Myocyte (in vitro differentiated cells): ENCODE data around the gene DNAH14. TPM values are rescaled to one million over a fixed set of nuclear protein-coding genes. Genes with fewer than 3 reads are reported as not detected.
A peak's percentile ranks its signal among the peaks of the same experiment; 100 is the strongest.

Experiments used
- DNase-seq: peaks from one replicate; pipeline ENCODE4 v3.0.0-alpha.2; 2012; ENCODE audit warnings: low read depth
- total RNA-seq: library from RNA; depleted of rRNA; stranded (reverse); fragments of >200 nt; gene quantifications from 2 replicates; pipeline ENCODE4 v1.2.3, GENCODE V29; 2014

Gene DNAH14
- total RNA-seq, 1 donor from 2014 or later = 10.1 TPM

- DNase-seq = peak; percentile 33
Observed at GRCh38 chr1:225426395-225427234, 497.1 kb downstream of the DNAH14 start.

GRCh38 chr1:225427235-225428067, 498.0 kb downstream of the DNAH14 start, which contains the start of gene LBR:
Gene LBR (minus strand): TSS chr1:225428038. CDS start chr1:225424075, 3,963 bp downstream.
- peak; percentile 58 for DNase-seq

DNA sequence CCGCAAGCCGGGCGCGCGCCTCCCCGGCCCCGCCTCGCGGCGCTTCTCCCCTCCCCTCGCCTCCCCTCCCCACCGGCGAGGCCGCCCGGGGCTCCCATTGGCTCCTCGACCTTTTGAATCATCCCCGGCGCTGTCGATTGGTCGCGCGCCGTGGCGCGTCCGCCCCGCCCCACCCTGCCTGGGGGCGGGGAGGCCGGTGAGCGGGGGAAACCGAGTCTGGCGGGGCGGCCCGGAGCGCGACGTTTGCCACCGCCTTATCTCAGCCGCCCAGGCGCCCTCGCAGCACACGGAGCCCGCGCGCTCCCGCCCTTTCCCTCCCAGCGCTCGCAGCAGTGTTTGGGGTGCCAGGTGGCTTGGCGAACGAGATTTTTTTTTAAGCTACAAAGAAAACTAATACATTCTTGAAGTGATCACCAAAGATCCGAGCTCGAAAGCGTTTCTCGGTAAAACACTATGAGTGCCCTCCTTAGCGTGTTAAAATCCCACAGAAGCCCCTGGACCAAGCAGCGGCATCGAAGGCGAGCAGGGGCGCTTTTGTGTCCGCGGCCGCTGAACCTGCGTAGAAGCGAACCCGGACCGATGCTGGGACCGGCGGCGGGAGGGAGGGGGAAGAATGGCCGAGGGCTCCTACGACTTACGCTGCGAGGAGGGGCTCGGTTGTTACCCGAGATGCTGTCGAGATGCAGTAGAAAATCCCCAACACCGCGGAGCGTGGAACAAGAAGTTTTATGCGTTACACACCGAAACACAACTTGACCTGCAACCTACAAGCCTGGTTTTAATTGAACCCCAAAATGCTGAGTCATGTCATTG, 498.8 kb downstream of the DNAH14 start:
- peak; percentile 93 for DNase-seq

DNA sequence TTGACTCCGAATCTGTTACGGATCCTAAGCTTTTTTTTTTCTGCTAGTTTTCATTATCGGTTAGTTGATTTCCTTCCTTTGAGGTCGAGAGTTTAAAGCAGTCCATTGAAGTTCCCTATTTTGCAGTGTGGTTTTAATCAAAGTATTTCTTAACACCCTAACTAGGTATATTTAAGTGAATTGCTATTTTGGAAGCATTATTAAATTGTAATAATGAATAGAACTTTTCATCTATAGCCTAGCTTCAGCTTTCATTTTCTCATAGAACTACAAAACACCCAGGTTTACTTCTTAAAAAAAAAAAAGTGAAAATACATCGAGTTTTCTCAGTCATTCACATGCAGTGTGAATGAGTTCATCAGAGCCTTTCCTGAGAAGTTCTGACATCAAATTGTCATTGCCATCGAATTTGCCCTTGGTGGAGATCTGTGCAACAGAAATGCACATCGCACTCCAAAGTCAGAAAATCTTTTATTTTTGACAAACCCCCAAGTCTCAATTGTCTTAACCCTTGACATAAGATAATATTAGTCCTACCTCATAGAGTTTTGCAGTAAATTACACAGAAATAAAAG, 499.5 kb downstream of the DNAH14 start:
- DNase-seq = peak; percentile 3

- no peak for DNase-seq
Observed at GRCh38 chr1:225430301-225430700, 500.8 kb downstream of the DNAH14 start.

DNA sequence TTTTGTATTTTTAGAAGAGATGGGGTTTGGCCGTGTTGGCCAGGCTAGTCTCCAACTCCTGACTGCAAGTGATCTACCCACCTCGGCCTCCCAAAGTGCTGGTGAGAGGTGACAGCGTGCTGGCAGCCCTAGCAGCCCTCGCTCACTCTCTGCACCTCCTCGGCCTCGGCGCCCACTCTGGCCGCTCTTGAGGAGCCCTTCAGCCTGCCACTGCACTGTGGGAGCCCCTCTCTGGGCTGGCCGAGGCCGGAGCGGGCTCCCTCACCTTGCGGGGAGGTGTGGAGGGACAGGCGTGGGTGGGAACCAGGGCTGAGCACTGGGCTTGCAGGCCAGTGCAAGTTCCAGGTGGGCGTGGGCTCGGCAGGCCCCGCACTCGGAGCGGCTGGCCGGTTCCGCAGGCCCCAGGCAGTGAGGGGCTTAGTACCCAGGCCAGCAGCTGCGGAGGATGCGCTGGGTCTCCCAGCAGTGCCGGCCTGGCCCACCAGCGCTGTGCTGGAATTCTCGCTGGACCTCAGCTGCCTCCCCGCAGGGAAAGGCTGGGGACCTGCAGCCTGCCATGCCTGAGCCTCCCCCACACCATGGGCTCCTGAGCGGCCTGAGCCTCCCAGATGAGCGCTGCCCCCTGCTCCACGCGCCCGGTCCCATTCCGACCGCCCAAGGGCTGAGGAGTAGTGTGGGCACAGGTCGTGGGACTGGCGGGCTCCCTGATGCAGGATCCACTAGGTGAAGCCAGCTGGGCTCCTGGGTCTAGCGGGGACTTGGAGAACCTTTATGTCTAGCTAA, 501.8 kb downstream of the DNAH14 start:
- DNase-seq = no peak

DNA sequence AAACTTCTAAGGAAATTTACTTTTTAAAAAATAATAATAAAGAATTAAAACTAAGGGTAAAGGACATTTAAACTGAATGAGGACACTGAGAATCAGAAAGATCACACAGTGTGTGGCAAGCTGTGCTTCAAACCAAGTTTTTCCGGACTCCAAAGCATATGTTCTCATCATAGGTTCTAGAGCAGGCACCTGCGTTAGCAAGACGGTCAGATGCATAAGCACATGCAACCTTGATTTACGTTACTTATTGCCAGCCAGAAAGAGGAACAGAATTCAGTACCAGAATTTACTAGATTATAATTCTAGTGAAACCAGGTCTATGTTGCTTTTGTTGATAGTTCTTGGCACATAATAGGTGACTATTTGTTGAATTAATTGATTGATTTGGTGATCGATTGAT, 504.6 kb downstream of the DNAH14 start:
- DNase-seq = no peak

GRCh38 chr1:225435076-225435475, 505.6 kb downstream of the DNAH14 start:
- DNase-seq = no peak

DNA sequence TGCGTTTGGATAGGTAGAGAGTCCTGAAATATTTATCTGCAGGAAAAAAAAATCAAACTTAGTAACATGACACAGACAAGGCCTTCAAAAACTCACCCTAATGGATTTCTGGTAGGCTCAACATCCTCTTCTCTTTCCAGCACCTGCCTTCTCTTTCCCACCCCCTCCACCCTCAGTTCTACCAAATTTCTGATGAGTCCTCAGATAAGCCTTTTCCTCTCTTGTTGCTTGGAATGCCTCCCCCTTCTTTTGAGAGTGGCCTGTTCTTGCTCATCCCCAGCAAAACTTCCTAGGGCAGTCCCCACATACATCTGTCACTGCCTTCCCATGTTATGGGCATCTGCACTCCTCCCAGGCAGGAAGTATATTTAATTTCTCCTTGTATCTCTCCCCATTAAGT, 506.0 kb downstream of the DNAH14 start:
- DNase-seq = no peak

- DNase-seq = no peak
Observed at GRCh38 chr1:225435957-225436392, 506.5 kb downstream of the DNAH14 start.

- DNase-seq = peak; percentile 28
Observed at GRCh38 chr1:225437710-225438437, 508.4 kb downstream of the DNAH14 start.

DNA sequence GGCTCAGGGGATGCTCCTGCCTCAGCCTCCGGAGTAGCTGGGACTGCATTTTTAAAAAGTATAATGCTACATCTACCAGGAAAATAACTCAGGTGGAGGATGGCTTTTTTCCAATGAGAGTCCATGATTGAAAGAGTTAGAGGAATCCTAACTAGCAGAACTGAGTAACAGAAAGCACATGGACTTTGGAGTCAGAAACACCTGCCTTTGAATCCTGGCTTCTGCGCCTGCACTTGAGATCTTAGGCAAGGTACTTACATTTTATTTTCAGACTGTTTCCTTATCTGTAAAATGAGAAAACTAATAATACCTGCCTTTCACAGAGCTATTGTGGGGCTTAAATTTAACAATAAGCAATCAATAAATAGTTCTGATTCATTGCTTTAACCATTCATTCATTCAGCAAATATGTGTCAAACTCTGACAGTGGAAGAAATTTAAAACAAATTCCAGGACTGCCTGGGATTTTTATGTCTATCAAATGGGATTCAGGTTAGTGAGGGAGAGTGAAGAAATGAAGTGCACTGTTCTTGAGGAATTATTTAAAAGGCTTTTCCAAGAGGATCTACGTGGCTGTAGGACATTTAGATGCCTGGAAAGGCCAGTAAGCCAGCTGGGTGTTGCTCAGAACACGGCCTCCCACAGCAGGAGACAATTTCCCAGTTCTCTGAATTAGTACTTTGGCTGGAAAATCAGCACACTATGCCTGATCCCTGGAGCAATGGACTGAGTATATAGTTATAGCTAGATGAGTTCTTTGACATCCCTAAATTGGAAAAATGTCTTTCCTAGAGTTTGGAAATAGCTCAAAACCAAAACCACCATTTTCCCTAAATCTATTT, 511.1 kb downstream of the DNAH14 start:
- no peak for DNase-seq

DNA sequence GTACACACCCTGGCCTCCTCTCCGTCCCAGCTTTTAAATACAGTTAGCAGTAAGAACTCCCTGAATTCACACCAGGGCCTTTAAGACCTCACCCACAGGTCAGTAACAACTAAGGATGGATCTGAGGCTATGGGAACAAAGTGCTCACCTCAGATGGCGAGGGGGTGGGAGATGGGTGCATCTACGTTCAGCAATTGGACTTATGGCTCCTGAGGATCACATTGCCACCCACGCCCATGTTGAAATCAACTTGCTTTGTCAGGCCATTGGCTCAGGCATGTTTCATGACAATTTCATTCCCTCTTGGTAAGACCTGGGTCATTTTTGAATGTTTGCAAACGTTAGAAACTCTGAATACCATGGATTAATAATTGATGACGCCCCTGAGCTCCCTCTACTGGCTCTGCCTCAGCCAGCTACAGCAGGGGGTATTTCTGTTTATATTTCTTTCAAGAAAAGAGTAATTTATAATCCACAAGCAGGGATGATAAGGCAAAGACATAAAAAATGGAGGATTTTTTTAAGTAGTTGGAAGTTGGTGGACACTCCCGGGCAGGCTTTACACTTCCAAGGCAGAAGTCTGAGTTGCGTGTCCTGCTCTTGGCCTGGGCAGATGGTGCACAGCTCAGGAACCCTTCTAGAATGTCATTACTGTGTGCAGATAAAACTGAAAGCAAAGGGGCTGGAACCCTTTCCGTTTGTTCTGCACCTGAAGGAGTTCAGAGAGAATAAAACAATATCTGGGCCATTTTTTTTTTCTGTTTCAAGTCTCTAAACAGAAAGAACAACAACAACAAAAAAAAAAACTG, 512.0 kb downstream of the DNAH14 start:
- DNase-seq = no peak

DNA sequence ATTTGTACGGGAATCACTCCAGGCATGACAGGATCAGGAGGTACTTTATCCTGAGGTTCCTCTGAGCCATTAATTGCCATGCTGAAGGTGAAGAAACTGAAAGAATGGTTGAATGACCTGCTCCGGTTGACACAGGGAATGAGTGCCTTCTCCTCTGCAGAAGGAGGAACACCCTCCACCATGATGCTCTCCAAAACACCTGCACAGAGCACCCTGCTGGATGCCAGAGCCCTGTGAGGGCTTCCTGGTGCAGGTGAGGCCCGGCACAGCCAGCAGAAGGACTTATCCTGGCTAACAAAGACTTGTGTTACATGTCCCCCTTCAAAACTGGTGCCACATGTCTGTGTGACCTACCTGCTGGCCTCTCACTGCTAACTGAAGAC, 512.6 kb downstream of the DNAH14 start:
- DNase-seq = no peak

DNA sequence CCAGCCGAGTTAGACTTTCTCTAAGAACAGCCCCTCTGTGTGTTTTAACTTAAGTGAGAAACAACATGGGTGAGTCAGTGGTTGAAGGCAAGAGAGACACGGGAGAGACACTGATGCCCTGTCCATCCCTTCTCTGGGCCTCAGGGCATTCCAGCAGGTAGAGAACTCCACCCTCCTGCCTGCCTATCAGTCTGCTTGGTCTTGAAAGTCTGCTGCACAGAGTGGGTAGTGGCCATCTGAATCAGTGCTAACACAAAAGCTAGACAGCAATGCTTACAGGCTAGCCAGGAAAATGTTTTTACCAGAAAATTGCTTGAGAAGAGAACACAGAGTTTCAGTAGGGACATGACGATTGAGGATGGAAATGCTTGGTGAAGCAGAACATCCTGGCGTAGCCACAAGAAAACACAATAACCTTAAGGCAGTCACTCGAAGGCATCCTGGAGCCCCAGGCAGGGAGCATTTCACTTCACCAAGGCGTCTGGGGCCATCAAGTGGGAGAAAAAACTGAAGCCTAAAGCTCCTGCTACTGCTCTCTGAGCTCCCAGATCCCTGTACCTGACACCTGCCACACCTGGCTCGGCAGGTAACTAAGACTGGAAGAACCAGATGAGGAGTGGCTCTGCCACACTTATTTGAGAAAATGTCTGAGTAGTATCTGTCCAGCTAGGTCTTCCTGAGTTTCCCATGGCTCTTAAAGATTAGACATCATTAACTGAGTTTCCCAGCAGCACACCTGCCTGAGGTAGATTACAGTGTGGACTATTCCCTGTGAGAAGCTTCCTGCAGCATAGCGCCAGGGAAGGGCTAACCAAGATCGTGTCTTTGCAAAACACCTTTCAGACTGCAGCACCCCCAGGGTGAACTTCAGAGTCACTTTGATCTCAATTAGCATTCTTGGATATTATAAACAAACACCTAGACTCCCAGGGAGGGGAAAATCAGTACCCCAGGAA, 516.4 kb downstream of the DNAH14 start:
- DNase-seq = no peak

DNA sequence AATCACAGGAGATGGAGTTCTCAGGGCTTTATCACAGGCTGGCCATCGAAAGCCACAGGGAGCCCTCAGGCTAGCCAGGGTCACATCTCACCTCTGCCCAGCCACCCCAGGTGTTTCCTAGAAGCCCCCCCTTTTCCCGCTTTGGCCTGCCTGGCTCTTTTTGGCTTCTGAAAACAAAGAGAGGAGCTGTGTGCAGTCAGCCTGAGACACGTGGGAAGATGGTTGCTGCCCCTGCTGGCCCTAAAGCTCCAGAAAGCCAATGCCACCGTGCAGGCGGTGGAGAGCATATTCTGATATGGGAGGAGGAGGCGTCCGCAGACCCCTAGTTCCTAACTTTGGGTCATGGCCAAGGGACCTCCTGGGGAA, 517.1 kb downstream of the DNAH14 start:
- no peak for DNase-seq
